H1 (cell line): ENCODE measurements around the gene USP8.

Source experiments
- GTF2F1 ChIP-seq: IDR thresholded peaks from 2 replicates; pipeline ENCODE4 v1.6.1; 2012; ENCODE audit warnings: low read depth, low read length, improper control_type of control experiment, borderline replicate concordance
- KDM4A ChIP-seq: IDR thresholded peaks from one replicate; pipeline ENCODE4 v1.7.1; 2012; ENCODE audit warnings: low read depth, mild to moderate bottlenecking, moderate library complexity, low read length, inconsistent platforms; ENCODE audit not compliant: severe bottlenecking
- POLR2A ChIP-seq, 2 experiments: IDR thresholded peaks; 1 replicate in 1 of 2; 2 replicates in 1 of 2; pipeline ENCODE4 v1.6.1; 2011; ENCODE audit warnings: low read depth in 2 of 2, low read length in 2 of 2, mild to moderate bottlenecking in 2 of 2; ENCODE audit errors: control extremely low read depth in 1 of 2
- POLR2AphosphoS5 ChIP-seq: IDR thresholded peaks from 2 replicates; pipeline ENCODE4 v1.6.1; 2011; ENCODE audit warnings: low read depth, low read length
- TAF1 ChIP-seq: IDR thresholded peaks from 2 replicates; pipeline ENCODE4 v1.6.1; 2011; ENCODE audit warnings: mild to moderate bottlenecking, low read depth, low read length
- TF ChIP-seq, protein P1 (sequence below), 3 experiments: IDR thresholded peaks; 1 replicate in 2 of 3; 2 replicates in 1 of 3; pipeline versions ENCODE4 v1.5.1 to v1.6.1; 2011; ENCODE audit warnings: low read length in 3 of 3, mild to moderate bottlenecking in 3 of 3, inconsistent platforms in 2 of 3, low read depth in 1 of 3, moderate library complexity in 1 of 3; ENCODE audit not compliant: insufficient read depth in 1 of 3; ENCODE audit errors: control extremely low read depth in 1 of 3

DNA sequence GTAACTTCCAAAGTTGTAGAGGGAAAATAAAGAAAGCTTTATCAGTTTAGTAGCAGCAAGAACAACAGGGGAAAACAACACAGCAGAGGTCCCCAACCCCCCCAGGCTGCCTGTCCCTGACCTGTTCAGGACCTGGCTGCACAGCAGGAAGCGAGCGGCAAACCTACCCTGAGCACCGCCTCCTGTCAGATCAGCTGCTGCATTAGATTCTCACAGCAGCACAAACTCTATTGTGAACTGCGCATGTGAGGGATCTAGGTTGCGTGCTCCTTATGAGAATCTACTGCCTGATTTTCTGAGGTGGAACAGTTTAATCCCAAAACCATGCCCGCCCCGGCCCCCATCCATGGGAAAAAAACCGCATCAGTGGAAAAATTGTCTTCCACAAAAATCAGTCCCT is 81.9 kb downstream of the USP8 start:
- TF ChIP-seq, protein P1, sequence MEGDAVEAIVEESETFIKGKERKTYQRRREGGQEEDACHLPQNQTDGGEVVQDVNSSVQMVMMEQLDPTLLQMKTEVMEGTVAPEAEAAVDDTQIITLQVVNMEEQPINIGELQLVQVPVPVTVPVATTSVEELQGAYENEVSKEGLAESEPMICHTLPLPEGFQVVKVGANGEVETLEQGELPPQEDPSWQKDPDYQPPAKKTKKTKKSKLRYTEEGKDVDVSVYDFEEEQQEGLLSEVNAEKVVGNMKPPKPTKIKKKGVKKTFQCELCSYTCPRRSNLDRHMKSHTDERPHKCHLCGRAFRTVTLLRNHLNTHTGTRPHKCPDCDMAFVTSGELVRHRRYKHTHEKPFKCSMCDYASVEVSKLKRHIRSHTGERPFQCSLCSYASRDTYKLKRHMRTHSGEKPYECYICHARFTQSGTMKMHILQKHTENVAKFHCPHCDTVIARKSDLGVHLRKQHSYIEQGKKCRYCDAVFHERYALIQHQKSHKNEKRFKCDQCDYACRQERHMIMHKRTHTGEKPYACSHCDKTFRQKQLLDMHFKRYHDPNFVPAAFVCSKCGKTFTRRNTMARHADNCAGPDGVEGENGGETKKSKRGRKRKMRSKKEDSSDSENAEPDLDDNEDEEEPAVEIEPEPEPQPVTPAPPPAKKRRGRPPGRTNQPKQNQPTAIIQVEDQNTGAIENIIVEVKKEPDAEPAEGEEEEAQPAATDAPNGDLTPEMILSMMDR (IDR thresholded peaks at IDR 0.05; ENCODE audit: control extremely low read depth in 1 of 3, insufficient read depth in 1 of 3, low read depth in 1 of 3, low read length in 3 of 3) = no peak
- TF ChIP-seq POLR2AphosphoS5 (no peak), GTF2F1 (no peak), POLR2A (IDR thresholded peaks at IDR 0.05; ENCODE audit: control extremely low read depth in 1 of 2, low read depth in 2 of 2, low read length in 2 of 2) (no peak), TAF1 (no peak), KDM4A (no peak)
